DOHH2 (cell line): ENCODE measurements around the gene KRTAP5-5.

ENCODE experiments used
- CTCF ChIP-seq: fragments of 200-600 bp; sonication (generic); IDR thresholded peaks from one replicate; pipeline ENCODE4 v1.5.1; 2014; ENCODE audit warnings: antibody characterized with exemption, mild to moderate bottlenecking, low read depth, low read length; ENCODE audit not compliant: poor library complexity, severe bottlenecking
- EZH2phosphoT487 ChIP-seq: fragments of 200-600 bp; sonication (generic); IDR thresholded peaks from 2 replicates; pipeline ENCODE4 v1.6.1; 2017; ENCODE audit warnings: borderline replicate concordance, mild to moderate bottlenecking, antibody characterized with exemption, low read length, moderate library complexity, mixed read lengths

- TF ChIP-seq CTCF (no peak), EZH2phosphoT487 (no peak)
Measured at GRCh38 chr11:1639102-1639620, 9.6 kb downstream of the KRTAP5-5 start.
